ENCODE measurements around the gene SH3D21.

The SH3D21 gene

GRCh38 chr1:36355811-36356210 lies 49.6 kb downstream of the SH3D21 start:
- H3K4me3 ChIP-seq (ENCODE audit: low read depth, low read length) = no peak overlapping the region

GRCh38 chr1:36358514-36359084 lies 52.4 kb downstream of the SH3D21 start:
- no peak overlapping the region for H3K4me3 ChIP-seq (ENCODE audit: low read depth, low read length)

GRCh38 chr1:36359383-36359782 lies 53.2 kb downstream of the SH3D21 start:
- H3K4me3 ChIP-seq (ENCODE audit: low read depth, low read length) = no peak overlapping the region

GRCh38 chr1:36359911-36360550 lies 53.9 kb downstream of the SH3D21 start:
- no peak overlapping the region for H3K4me3 ChIP-seq (ENCODE audit: low read depth, low read length)

- no peak overlapping the region for H3K4me3 ChIP-seq (ENCODE audit: low read depth, low read length)
Measured at GRCh38 chr1:36365381-36365780, 59.2 kb downstream of the SH3D21 start.

- no peak overlapping the region for H3K4me3 ChIP-seq (ENCODE audit: low read depth, low read length)
Measured at GRCh38 chr1:36366091-36366661, 60.0 kb downstream of the SH3D21 start.

- no peak overlapping the region for H3K4me3 ChIP-seq (ENCODE audit: low read depth, low read length)
Measured at GRCh38 chr1:36367066-36367465, 60.9 kb downstream of the SH3D21 start.

- H3K4me3 ChIP-seq (ENCODE audit: low read depth, low read length) = no peak overlapping the region
Measured at GRCh38 chr1:36367798-36368197, 61.6 kb downstream of the SH3D21 start.

- no peak overlapping the region for H3K4me3 ChIP-seq (ENCODE audit: low read depth, low read length)
Measured at GRCh38 chr1:36369061-36369861, 63.1 kb downstream of the SH3D21 start.
